Activated naive CD4-positive, alpha-beta T cell treated with anti-CD3 and anti-CD28 coated beads for 36 hours (primary cell): ENCODE measurements around the gene FCRL4. TPM values are rescaled to one million over a fixed set of nuclear protein-coding genes. Genes with fewer than 3 reads are reported as not detected.

Experiments
- CTCF ChIA-PET: fragments of 350-600 bp; sonication (Branson Sonifier 250); formaldehyde crosslinking; loops from one replicate; lab custom pipeline; 2021; ENCODE audit warnings: antibody characterized with exemption; lab: Charles Lee
- DNase-seq: peaks from one replicate; pipeline ENCODE4 v3.0.0-alpha.2; 2020
- H3K27ac Mint-ChIP-seq: one replicate; pipeline ENCODE4 v1.8.0; 2021; ENCODE audit warnings: mild to moderate bottlenecking, mixed read lengths
- H3K27me3 Mint-ChIP-seq: one replicate; pipeline ENCODE4 v1.8.0; 2021; ENCODE audit warnings: low read depth, mixed read lengths
- H3K36me3 Mint-ChIP-seq: one replicate; pipeline ENCODE4 v1.8.0; 2021; ENCODE audit warnings: low read depth, mixed read lengths
- H3K4me1 Mint-ChIP-seq: one replicate; pipeline ENCODE4 v1.8.0; 2021; ENCODE audit warnings: low read depth, mixed read lengths
- H3K4me3 Mint-ChIP-seq: one replicate; pipeline ENCODE4 v1.8.0; 2021; ENCODE audit warnings: mild to moderate bottlenecking, moderate library complexity, mixed read lengths
- H3K9me3 Mint-ChIP-seq: one replicate; pipeline ENCODE4 v1.8.0; 2021; ENCODE audit warnings: mixed read lengths
- intact Hi-C: fragments of 100-400 bp; cut with micrococcal nuclease; formaldehyde crosslinking; loops from one replicate; pipeline ENCODE4 v1.15.1; 2023
- total RNA-seq, 2 experiments: library from RNA; stranded (reverse); gene quantifications; one replicate each; pipeline ENCODE4 v1.2.3, GENCODE V29; 2021

FCRL4 gene
- total RNA-seq, 2 experiments from 2014 or later, result not detected

- CTCF ChIA-PET, result no interaction called here
- Mint-ChIP-seq H3K27ac (no peak overlapping the region), H3K27me3 (peaks cover 11% of the 10 kb centered on the region), H3K36me3 (no peaks in the 10 kb centered on the region), H3K4me1 (no peaks in the 10 kb centered on the region), H3K9me3 (no peaks in the 10 kb centered on the region), H3K4me3 (no peak overlapping the region)
- DNase-seq, result no peak
- intact Hi-C loops, result no loop called here
These were observed 55.2 kb downstream of the FCRL4 start for GRCh38 chr1:157542676-157543075.

- H3K27ac Mint-ChIP-seq, result no peak overlapping the region
- H3K36me3 Mint-ChIP-seq, result no peaks in the 10 kb centered on the region
- H3K4me3 Mint-ChIP-seq, result no peak overlapping the region
- CTCF ChIA-PET, result no interaction called here
- no peak for DNase-seq
- peaks cover 19% of the 10 kb centered on the region for H3K27me3 Mint-ChIP-seq
- no peaks in the 10 kb centered on the region for H3K4me1 Mint-ChIP-seq
- H3K9me3 Mint-ChIP-seq, result no peaks in the 10 kb centered on the region
- intact Hi-C loops, result no loop called here
These were observed 57.0 kb downstream of the FCRL4 start for GRCh38 chr1:157540852-157541251.

GRCh38 chr1:157540160-157540748 is 57.6 kb downstream of the FCRL4 start:
- Mint-ChIP-seq H3K36me3 (no peaks in the 10 kb centered on the region), H3K27me3 (peaks cover 19% of the 10 kb centered on the region), H3K27ac (no peak overlapping the region), H3K4me1 (no peaks in the 10 kb centered on the region), H3K9me3 (no peaks in the 10 kb centered on the region), H3K4me3 (no peak overlapping the region)
- CTCF ChIA-PET, result no interaction called here
- intact Hi-C loops, result no loop called here
- DNase-seq, result no peak

GRCh38 chr1:157539568-157539967 is 58.3 kb downstream of the FCRL4 start:
- H3K4me1 Mint-ChIP-seq, result no peaks in the 10 kb centered on the region
- H3K36me3 Mint-ChIP-seq, result no peaks in the 10 kb centered on the region
- peaks cover 19% of the 10 kb centered on the region for H3K27me3 Mint-ChIP-seq
- no peaks in the 10 kb centered on the region for H3K9me3 Mint-ChIP-seq
- no peak for DNase-seq
- CTCF ChIA-PET, result no interaction called here
- H3K4me3 Mint-ChIP-seq, result no peak overlapping the region
- intact Hi-C loops, result no loop called here
- no peak overlapping the region for H3K27ac Mint-ChIP-seq

GRCh38 chr1:157532569-157532968 is 65.3 kb downstream of the FCRL4 start:
- Mint-ChIP-seq H3K27me3 (peaks cover 14% of the 10 kb centered on the region), H3K9me3 (no peaks in the 10 kb centered on the region), H3K4me3 (no peak overlapping the region), H3K27ac (no peak overlapping the region), H3K4me1 (no peaks in the 10 kb centered on the region), H3K36me3 (no peaks in the 10 kb centered on the region)
- intact Hi-C loops, result no loop called here
- DNase-seq, result no peak
- CTCF ChIA-PET, result no interaction called here

GRCh38 chr1:157523774-157524493 is 74.0 kb downstream of the FCRL4 start:
- CTCF ChIA-PET, result no interaction called here
- no peak overlapping the region for H3K27ac Mint-ChIP-seq
- intact Hi-C loops, result no loop called here
- no peaks in the 10 kb centered on the region for H3K36me3 Mint-ChIP-seq
- peaks cover 9% of the 10 kb centered on the region for H3K4me1 Mint-ChIP-seq
- H3K27me3 Mint-ChIP-seq, result no peaks in the 10 kb centered on the region
- H3K9me3 Mint-ChIP-seq, result no peaks in the 10 kb centered on the region
- DNase-seq, result peak; percentile 21
- no peak overlapping the region for H3K4me3 Mint-ChIP-seq

Other genes starting within 250 kb of the FCRL4 start
- not detected for gene FCRL5, start 45.6 kb downstream of the FCRL4 start, total RNA-seq
- under 1 TPM; 0.10 to 0.26 TPM for gene FCRL3, start 102.7 kb upstream of the FCRL4 start, total RNA-seq
- not detected for gene FCRL2, start 179.0 kb upstream of the FCRL4 start, total RNA-seq
- not detected for gene FCRL1, start 222.0 kb upstream of the FCRL4 start, total RNA-seq
- gene CD5L, start 243.7 kb upstream of the FCRL4 start, total RNA-seq, result not detected